Putamen (tissue), 1 donor: ENCODE measurements around the gene HAO1.

ENCODE experiments used
- DNase-seq: peaks from one replicate; pipeline ENCODE4 v3.0.0-alpha.2; 2016; ENCODE audit warnings: low spot score

The HAO1 gene

DNA sequence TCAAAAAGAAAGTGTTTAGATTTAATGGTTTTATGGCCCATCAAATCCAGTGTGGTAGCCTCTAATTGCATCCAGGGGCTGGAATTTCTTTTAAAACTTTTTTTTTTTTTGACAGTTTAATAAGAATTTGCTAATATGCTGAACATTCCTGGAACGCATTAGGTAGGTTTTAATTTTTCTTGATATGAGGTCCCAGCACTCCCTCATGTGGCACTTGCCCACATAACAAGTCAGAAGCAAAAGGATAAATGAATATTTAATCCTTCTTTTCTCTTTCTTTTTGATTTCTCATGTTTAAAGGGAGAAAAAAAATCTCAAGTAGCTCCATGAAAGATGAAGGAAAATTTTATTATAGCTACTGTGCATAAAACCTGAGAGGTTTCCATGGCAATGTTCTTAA lies 13.5 kb downstream of the HAO1 start:
- no peak for DNase-seq

DNA sequence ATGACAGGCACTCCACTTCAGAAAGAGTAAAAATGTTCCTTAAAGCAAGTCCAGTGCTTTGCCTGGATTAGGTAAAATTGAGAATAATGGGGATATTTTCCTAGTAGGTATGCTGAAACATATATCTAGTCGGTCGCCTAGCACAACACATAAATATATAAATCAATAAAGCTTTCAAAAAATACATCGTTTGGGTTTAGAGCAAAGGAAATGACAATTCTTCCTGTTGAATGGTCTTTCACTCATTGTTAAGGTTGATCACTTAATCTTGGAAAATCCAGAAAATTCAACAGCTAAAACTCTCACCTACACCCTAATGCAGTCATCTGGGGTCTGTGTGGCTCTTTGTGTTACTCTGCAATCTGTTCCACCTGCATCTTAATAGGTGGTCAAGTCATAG lies 13.9 kb downstream of the HAO1 start:
- no peak for DNase-seq

DNA sequence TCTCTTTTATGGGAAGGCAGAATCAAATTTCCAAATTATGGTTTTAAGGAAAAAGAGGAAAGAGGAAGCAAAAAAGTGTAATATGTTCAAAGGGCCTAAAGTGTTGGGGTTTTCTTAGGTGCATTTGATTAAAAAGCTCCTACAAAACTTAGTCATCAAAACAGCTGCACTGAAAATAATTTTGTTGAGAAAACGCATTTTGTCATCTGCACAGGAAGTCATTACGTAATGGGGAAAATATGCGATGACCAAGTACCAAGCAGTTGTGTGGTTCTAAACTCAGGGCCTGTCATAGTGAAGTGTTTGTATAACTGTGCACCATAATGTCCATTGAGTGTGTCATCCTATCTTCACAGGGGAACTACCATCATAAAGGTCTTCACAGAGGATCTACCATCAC lies 15.6 kb downstream of the HAO1 start:
- DNase-seq, result no peak

DNA sequence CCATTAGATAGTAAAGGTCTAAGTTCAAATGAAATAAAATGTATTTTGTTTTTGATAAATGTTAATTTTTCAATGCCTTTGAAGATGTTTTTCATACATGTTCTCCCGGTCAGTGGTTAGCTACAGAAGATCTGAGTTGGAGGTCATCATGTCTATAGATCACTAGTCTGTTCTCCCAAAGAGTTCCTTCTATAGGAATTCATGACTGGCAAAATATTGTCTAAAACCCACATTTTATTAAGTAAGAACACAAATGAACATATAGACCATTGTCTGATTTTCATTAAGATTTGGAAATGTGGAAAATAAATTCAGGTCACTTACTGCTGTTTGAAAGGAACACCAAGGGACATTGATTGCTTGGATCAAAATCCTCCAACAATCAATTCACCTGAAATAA lies 23.6 kb downstream of the HAO1 start:
- no peak for DNase-seq

DNA sequence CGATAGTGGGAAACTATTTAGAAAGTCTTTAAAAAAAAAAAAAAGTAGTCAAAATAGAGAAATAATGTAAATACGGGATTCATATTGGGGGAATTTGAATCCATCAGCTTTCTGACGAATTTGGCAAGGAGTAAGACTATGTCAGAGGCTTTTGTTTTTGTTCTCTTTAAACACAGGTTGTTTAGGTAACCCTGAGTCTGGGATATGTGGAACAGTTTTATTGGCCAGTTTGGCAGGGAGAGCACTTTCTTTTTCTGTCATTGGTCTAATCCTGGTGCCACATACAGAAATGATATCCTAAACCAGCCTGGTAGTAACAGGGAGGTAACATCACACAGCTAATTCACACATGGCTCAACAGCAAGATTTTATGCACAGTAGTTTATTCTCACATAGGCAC lies 27.7 kb downstream of the HAO1 start:
- no peak for DNase-seq

DNA sequence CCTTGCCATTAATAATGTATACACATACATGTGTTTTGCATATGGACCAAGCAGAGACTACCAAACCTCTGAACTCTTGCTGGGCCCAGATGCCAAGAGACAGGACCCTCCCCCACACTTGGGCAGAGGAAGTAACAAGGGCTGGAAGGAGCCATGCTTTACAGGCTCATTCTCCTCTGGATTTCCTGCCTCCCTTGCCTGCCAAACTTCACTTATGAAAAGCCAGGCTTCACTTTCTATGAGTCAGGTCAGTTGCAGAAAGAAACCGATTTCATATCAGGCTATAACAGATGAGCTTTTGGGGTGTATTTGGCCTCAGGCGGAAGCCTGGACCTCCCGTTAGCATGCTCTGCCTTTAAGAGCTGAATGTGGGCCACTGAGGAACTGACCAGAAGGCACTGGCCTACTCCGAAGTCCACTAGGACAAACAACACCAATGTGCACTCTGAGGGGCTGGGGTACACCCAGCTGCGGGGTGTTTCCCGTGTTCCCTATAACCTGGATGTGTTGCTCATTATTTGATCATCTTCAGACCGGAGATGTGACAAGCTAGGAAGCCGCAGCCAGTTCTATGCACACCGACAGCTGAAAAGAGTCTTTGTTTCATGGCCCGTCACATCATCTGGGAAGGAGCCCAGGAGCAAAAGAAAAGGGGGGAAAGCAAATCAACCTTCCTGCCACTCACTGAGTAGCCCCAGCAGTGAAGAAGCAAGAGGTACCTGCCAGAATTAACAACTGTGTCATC lies 28.5 kb downstream of the HAO1 start:
- DNase-seq, result no peak

DNA sequence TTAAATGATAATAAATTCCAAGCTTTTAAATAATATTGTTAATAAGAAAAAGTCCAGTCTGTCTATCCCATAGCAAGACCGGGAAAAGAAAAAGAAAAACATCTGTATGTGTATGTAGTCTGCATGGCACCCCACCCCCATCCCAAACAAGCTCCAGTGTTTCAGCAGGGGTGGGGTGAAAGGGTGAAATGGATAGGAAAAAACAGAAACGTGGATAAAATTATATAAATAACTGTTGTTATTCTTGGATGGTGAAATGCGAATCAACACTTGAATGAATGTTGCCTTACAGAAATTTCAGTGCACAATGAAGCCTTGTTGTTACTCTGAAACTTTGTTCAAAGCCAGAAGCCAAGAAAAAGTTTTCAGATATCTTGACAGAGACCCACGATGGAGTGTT lies 31.4 kb downstream of the HAO1 start:
- DNase-seq, result no peak

DNA sequence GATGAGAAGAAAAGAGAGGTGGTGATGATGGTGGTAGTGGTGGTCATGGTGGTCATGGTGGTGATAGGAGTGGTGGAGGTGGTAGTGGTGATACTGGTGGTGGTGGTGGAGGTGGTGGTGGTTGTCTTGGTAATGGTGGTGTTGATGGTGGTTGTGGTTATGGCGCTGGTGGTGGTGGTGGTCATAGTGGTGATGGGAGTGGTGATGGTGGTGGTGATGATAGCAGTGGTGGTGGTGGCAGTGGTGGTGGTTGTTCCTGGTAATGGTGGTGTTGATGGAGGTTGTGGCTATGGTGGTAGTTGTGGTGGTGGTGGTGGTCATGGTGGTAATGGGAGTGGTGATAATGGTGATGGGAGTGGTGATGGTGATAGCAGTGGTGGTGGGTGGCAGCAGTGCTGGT lies 36.8 kb downstream of the HAO1 start:
- no peak for DNase-seq

DNA sequence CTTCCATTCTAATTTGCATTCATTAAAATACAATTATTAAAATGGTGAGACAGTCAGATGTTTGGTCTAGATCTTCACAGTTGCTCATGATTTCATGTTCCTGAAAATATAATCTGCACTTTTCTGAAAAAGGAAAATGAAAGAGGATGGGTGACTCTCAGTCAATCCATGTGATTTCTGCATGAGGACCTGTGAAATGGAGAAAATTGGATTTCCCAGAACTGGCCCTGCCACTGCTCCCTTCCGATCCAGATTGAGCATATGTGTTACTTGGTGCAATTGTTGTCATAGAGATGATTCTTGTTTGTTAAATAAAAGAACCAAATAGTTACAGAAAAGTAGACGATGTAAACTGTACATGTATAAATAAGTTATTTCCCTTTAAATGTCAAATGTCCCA lies 37.4 kb downstream of the HAO1 start:
- DNase-seq, result no peak

DNA sequence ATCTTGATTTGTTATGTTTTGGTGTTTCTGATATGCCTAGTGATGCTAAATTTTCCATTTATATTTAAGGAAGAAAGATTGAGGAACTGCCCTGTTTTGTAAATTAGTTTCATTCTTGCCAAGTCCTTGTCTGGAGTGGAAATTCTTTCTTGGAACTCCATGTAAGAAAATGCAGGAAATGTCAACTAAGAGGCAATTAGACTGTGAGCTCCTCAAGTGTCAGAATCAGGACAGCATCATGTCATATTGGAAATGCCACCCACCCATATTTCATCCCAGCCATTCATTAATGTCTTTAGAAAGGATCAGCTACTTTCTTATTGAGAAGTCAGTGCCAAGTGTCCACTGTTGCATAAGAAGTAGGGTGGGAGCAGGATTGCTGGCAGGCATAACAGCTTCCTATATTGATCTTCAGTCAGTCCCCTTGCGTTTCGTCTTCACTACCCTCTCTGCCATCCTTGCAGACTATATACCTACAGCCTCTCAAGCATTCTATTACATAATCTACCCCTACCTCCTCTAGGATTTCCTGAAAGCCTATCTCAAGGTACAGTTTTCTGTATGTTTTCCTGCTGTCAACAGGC lies 42.4 kb downstream of the HAO1 start:
- no peak for DNase-seq

DNA sequence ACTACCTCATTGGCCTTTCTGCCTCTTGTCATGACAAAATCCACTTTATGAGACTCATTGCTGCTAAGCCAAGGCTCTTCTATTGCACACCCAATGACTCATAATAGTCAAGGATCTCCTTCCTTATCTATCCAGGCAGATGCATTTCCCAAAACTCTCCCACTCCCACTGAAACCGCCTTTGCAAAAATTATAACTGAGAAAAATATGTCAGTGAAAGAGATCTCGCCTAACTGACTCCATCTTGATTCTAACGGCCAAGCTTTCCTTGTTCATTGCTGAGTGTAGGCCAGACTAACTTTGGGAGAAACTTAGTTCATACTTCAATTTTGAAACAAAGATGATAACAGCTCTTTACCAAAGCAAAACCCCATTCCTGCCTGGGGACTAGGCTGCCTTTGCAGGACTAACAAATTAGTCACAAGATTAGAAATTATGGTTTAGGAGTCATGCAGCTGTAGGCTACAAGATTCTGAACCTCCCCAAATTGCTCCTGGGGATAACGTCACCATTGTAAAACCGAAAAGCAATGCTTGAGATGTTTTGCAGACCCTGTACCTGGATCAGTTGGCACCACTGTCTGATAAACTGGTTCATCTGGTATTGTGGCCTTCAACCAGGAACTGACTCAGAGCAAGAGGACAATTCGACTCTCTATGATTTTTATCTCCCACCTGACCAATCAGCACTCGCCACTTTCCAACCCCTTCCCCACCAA lies 47.1 kb downstream of the HAO1 start:
- no peak for DNase-seq

DNA sequence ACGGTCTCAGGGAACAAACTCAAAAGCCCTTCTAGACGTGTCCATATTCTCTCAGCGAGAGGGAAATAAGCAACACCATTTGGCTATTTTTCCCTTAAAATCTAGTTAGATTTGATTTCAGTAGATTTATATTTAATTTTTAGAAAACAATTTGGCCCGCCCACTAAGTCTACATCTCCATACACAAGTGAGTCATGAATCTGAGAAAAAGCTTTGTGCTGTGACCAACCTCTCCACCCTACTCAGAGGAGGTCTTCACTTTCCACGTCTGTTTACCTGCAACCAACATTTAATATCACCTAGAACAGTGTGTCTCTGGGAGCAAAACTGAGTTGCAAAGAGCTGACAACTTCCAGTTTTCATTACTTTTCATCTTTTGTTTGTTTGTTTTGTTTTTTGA lies 48.6 kb downstream of the HAO1 start:
- DNase-seq, result no peak

DNA sequence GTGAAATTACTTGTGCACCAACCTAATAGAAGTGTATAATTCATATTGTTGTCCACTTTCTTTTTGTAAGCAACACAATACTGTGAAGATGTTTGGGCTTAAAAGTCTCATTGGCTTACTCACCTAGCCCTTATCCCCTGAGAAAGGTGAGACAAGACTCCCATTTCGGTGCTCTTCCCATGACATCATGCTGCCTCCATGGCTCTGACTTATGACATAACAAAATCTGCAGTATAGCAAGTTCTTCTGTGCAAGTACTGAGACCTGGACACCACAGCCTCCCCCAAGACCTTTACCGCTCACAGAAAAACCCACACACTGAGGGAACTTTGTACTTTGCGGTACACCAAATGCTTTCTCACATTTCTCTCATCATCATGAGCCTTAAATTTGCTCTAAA lies 50.5 kb downstream of the HAO1 start:
- DNase-seq, result no peak

DNA sequence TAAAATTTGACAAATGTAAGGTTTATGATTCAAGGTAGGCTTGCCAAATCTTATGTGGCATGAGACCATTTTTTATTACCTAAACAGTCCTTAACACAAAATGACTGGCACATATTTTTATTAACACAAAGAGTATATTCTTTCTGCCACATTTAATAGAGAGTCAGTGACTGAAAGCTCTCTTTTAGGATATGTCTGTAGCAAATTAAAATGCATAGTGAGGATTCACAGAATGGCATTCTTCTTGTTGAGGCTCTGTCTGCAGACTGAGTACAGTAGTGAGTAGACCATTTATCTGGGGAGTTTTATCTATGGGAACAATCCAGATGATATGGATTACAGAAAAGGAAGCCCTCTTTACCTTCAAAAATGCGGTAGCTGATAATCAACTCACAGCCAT lies 56.5 kb downstream of the HAO1 start:
- no peak for DNase-seq

DNA sequence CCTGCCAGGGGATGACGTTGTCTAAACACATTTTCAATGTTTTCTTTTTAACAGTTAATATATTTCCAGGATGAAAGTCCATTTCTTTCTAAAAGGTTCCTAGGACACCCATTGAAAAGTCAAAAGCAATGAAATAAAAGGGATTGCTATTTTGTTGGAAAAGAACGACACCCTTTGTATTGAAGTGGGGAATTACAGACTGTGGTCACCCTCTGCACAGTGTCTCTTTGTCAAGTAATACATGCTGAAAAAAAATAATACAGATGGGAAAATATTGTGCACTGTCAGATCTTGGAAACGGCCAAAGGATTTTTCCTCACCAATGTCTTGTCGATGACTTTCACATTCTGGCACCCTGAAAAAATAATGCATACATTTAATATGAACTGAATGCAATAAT lies 56.9 kb downstream of the HAO1 start:
- DNase-seq, result no peak

DNA sequence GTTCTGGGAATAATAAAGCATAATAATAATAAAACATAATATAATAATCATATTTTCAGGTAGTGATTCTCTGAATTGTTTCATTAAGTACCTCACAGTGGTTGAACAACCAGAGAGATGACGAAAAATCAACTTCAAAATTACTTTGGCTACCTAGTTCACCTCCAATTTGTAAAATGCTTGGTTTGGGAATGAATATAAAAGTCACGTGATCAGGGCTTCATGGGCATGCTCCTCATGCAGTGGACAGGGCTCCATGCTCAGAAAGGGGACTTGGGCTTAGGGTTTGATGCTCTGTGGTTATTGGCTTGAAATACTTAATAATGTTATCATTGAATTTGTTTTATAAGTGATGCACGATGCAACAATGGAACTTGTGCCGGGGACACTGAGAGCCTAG lies 58.2 kb downstream of the HAO1 start:
- no peak for DNase-seq

DNA sequence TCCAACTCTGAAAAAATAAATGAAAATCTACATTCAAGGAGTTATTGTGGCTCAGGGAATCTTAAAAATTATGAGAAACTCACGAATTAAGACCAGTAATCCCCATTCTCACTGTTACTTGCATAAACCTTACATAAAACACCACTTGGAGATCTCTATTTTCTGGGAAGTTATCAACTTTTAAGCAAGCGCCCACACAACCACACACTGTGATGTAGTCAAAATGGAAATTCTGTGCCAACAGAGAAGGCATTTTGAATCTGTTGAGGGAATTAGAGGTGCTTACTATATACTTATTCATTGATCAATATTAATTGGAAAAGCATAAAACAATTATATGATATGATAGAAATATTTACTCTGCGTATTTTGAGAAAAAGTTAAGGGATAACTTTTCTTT lies 58.7 kb downstream of the HAO1 start:
- no peak for DNase-seq

DNA sequence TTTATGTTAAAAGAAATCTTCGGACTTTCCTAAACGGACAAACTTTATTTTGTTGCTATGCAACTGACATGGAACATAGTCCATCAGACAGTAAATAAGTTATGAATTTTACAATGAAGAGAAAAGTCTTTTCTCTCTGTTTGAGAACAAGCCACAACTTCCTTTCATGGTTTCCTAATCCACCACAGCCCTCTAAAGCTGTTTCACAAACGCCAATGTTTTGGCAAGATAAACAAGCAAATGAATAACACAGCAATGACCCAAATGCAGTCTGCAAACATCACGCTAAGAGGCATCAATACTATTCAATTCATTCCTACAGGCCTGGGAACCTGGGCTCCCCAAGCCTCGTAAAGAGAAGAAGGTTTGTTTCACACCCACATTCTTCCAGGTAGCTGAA lies 60.4 kb downstream of the HAO1 start:
- DNase-seq, result no peak

DNA sequence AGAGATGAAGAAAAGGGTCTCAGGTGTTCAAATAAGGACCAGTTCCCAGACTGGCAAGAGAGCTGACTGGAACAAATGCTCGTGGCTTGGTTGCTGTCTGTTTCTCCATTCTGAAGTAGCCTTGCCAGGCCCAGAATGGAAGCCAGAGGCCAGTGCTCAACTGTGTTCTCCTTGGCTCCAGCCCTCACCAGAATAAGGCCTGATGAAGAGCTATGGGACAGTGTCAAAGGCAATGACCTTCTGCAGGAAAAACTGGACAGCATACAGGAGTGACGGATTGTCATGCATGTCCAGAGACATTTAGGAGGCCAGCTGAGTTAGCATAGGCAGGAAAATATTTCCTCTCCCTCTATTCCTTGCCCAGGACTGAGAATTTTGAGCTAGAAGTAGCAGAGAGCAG lies 72.2 kb downstream of the HAO1 start:
- DNase-seq, result no peak

DNA sequence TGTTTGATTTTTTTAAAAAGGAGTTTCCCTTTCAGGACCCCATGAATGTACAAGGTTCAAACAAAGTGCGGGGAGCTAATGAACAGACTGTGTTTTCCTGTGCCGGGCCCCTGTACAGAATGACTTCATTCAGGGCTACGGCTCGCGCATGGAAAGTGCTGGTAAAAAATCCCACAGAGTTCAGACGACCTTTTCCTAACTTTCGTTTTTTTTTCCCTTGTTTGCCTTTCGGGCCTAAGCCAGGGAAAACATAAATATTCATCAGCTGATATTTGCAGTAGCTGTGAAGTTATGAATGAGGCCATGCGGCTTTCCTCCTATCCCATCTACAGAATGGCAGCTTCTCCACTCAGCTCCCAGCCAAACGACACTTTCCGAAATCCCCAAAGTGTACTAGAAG lies 74.0 kb downstream of the HAO1 start:
- DNase-seq, result no peak

DNA sequence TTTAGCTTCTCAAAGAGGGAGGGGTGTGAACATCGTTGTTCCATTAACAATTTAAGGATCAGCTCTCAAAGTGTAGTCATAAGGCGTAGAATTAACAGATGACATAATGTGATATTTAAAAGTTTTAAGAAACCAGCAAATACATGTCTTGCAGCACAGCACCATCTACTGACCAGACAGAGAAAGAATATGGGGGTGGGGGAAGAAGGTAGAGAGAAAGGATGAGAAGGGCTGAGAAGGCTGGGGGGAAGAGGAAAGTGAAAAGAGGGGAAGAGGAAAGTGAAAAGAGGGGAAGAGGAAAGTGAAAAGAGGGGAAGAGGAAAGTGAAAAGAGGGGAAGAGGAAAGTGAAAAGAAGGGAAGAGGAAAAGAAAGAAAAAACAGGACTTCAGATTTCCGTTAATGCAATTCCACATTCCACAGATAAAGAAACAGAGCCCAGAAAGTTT lies 80.9 kb downstream of the HAO1 start:
- peak; percentile 28 for DNase-seq

DNA sequence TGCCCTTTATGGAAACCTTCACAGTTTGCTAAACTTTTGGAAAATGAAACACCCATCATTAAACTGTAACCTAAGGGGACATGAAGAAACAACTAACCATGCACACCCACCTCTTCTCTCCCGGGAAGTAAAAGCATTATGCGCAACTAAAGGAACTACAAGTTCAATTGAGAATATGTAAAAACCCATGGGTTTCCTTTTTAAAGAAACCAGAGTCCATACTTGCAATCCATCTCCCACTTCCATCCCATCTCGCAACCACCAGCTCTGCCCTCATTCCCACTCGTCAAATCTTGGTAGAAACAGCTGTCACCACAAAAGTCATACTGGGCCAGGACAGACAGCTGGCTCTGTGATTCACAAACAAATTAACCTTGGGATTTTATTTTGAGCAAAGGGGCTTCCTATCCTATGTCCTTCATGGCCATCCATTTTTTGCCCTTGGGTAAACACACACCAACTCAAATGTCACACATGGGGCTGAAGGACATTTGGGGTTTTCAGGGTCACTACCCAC lies 81.5 kb downstream of the HAO1 start:
- DNase-seq, result no peak

DNA sequence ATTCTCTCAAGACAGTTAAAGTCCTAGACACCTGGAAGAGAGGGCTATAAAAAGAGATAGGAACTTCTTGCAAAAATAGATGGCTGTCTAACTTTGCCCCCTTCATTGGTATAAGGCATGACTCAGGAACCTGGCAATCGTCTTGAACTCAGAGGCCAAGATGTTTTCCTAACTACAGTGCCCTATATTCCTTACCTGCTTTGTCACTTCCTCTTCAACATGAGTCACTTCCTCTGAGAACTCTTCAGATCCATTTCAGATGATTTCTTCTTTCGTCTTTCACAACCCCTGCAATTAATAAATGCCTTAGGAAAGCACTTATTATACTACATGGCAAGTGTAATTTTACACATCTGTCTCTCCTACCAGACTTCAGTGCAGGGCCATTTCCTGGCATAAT lies 83.5 kb downstream of the HAO1 start:
- DNase-seq, result no peak
